CD4-positive, alpha-beta T cell treated with Interleukin-1 beta for 1 hour (primary cell): ENCODE measurements around the gene PSMC4.

Source experiments
- DNase-seq, 2 donors: peaks; one replicate each; pipeline ENCODE4 v3.0.0-alpha.2; 2020 to 2022

PSMC4 gene

GRCh38 chr19:39995794-39996193 lies 24.8 kb downstream of the PSMC4 start:
- DNase-seq = no peak

DNA sequence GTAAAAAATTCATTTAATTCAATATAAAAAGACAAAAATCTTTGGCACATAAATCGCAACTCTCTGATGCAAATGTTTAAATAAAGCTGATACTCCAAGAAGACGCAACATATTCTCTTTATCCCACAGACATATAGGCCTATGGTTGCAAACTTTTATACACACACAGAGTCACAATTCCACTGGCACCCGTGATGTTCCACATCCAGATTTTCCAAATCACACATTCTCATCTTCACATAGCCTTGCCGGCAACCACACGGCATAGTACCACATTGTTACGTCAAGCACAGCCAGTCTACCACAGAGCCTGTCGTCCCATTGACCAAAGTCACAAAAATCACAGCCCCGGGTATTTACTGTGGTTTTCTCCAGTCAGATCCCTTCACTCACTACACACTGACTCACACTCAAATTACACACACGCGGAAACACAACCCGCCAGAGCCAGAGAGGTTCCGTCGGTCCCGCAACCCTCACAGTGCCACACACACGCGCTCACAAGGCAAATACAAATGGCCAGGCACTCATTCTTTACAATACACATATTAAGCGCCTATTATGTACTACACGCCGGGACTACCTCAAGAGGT lies 25.3 kb downstream of the PSMC4 start:
- DNase-seq = peak in 1 of 2 donors; percentile 47

- peak; percentile 92 to 94 for DNase-seq
Observed at GRCh38 chr19:39996811-39997637, 26.1 kb downstream of the PSMC4 start, which contains the start of gene ZNF546. Gene ZNF546 (plus strand): TSS chr19:39997060. CDS start chr19:39998327, 1,267 bp downstream.

DNA sequence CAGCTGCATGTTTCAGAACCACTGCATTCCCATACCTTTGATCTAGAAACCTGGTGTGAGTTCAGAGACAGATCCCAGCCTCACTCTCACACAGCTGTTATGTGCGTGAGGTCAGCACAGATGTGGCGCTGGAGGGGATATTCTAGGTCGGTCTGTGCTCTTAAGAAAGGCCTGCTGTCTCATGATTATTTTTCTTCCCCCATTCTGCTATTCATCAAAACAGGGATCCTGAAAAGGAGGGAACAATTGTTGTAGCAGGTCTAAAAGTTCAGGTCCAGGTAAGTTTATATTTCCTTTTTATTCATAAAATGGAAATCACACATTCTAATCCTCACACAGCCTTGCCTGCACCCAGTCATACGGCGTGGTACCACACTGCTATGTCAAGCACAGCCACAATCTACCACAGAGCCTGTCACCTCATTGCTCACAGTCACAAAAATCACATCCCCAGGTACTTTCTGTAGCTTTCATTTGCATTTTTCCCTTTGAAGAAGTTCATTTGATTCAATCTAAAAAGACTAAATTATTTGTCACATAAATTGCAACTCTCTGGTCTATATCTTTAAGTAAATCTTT lies 26.8 kb downstream of the PSMC4 start:
- DNase-seq = no peak

DNA sequence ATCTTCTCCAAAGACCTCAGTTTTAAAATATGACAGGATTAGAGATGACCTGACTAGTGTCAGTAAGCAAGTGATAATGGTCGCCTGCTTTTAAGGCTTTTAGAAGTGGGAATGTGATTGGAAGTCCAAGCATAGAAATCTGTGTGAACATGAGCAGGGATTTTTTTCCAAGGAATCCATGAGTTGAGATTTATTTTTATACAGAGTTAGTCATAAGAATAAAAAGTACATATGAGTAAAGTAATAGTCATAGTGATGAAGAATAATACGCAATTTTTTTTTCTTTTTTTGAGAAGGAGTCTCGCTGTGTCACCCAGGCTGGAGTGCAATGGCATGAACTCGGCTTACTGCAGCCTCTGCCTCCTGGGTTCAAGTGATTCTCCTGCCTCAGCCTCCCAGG lies 27.5 kb downstream of the PSMC4 start:
- no peak for DNase-seq

GRCh38 chr19:40005691-40006272 lies 34.8 kb downstream of the PSMC4 start:
- no peak for DNase-seq

DNA sequence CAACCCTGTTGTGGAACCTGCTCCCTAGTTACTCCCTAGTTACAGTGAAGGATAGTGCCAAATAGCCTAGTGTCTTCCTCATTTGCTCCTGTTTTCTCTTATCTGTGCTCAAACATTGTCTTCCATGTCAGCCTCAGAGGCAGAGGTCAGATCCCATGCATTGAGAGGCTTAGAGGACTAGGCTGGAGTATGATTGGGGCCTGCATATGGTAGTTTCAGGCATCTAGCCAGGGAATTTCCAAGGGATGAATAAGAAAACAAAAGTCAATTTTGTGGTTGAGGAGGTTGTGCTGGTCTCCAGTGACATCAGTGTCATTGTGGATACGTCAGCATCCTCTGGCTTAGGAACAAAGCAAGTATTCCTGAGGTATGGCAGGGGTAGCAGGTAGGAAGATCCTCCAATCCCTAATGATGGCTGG lies 35.3 kb downstream of the PSMC4 start:
- no peak for DNase-seq

DNA sequence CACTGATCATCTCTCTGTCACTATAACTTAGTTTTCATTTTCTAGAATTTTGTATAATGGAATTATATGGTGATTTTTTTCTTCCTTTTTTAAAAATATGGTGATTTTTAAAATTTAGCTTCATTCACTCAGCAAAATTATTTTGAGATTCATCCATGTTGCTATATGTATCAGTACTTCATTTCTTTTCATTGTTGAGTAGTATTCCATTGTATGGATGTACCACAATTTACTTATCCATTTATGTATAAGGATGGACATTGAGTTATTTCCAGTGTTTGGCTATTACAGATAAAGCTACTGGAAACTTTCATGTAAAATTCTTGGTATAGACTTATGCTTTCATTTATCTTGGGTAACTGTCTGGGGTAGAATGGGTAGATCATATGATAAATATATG lies 38.7 kb downstream of the PSMC4 start:
- DNase-seq = no peak

GRCh38 chr19:40013991-40014390 lies 43.0 kb downstream of the PSMC4 start:
- DNase-seq = no peak

- no peak for DNase-seq
Observed at GRCh38 chr19:40023969-40024368, 53.0 kb downstream of the PSMC4 start.

DNA sequence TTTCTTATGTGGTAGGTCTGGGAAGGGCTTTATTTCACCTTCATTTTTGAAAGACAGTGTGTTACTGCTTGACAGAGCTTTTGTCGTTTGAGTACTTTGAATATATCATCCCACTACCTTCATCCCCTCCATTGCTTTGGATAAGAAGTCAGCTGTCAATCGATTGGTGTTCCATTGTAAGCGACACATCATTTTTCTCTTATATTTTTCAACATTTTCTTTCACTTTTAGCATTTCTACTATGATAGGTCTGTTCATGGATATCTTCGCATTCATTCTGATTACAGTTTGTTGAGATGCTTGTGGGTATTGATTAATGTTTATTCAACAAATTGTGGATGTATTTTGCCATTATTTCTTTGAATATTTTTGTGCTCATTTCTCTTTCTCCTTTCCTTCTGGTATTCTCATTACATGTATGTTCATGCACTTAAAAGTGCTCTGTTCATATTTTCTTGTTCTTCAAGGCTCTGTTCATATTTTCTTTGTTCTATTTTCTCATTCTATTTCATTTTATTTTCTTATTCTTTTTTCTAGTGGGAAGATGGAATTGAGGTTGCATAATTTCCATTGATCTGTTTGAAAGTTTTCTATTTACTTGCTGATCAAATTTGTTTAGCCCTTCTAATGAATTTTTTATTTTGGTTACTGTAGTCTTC lies 55.1 kb downstream of the PSMC4 start:
- no peak for DNase-seq

GRCh38 chr19:40026597-40026970 lies 55.6 kb downstream of the PSMC4 start:
- no peak for DNase-seq
